IMR-90 (cell line): ENCODE data around the gene TESK2. TPM values are rescaled to one million over a fixed set of nuclear protein-coding genes. Genes with fewer than 3 reads are reported as not detected.

ENCODE experiments used
- ATAC-seq: fragments of 200-7000 bp; cut with Tn5 transposase; 2 replicates; pipeline ENCODE4 v1.9.1; 2020; ENCODE audit warnings: low read depth, mild to moderate bottlenecking, moderate library complexity
- BruUV-seq: library from RNA; stranded (reverse); fragments of 400-500 nt; replicated peaks from 2 replicates; lab custom pipeline; 2021; lab: Mats Ljungman, UMichigan
- CTCF ChIA-PET: fragments of 300-600 bp; formaldehyde crosslinking; extraction: SDS; loops from one replicate; lab custom pipeline; 2021; ENCODE audit warnings: antibody characterized with exemption; lab: Yijun Ruan, JAX
- POLR2A ChIA-PET: fragments of 300-600 bp; sonication (Branson Sonifier 250); formaldehyde crosslinking; loops from one replicate; lab custom pipeline; 2022; ENCODE audit warnings: antibody characterized with exemption; ENCODE audit not compliant: unreplicated experiment; lab: Charles Lee
- DNase-seq: peaks from one replicate; pipeline ENCODE4 v3.0.0; 2013
- H2AFZ ChIP-seq: replicated peaks from 2 replicates; pipeline ENCODE3; 2013; ENCODE audit warnings: low read length, mild to moderate bottlenecking; ENCODE audit not compliant: poor library complexity
- H2AK5ac ChIP-seq: 2 replicates; pipeline ENCODE4 v1.6.1; 2013; ENCODE audit warnings: low read depth, low read length, inconsistent platforms
- H2AK9ac ChIP-seq: replicated peaks from 2 replicates; pipeline ENCODE3; 2013; ENCODE audit warnings: mild to moderate bottlenecking, low read depth, low read length, moderate library complexity; ENCODE audit not compliant: poor library complexity
- H2BK120ac ChIP-seq: 2 replicates; pipeline ENCODE4 v1.6.1; 2013; ENCODE audit warnings: low read depth, low read length, inconsistent platforms
- H2BK15ac ChIP-seq: 3 replicates; pipeline ENCODE4 v1.6.1; 2013; ENCODE audit warnings: low read depth, low read length, inconsistent platforms
- H2BK20ac ChIP-seq: 2 replicates; pipeline ENCODE4 v1.6.1; 2013; ENCODE audit warnings: low read depth, mild to moderate bottlenecking, inconsistent platforms, low read length, moderate library complexity
- H2BK5ac ChIP-seq: 2 replicates; pipeline ENCODE4 v1.6.1; 2013; ENCODE audit warnings: mild to moderate bottlenecking, low read depth, low read length, inconsistent platforms; ENCODE audit not compliant: poor library complexity, severe bottlenecking
- H3K14ac ChIP-seq: replicated peaks from 2 replicates; pipeline ENCODE4 v1.6.1; 2013; ENCODE audit warnings: low read depth, low read length, inconsistent platforms
- H3K18ac ChIP-seq: 2 replicates; pipeline ENCODE4 v1.6.1; 2013; ENCODE audit warnings: low read depth, low read length, control low read depth
- H3K23ac ChIP-seq: 2 replicates; pipeline ENCODE4 v1.6.1; 2013; ENCODE audit warnings: low read depth, low read length, inconsistent platforms
- H3K27ac ChIP-seq: 2 replicates; pipeline ENCODE4 v1.5.1; 2013; ENCODE audit warnings: mild to moderate bottlenecking, control low read depth, low read length; ENCODE audit not compliant: insufficient read depth
- H3K27me3 ChIP-seq: 2 replicates; pipeline ENCODE4 v1.6.1; 2013; ENCODE audit warnings: low read length; ENCODE audit not compliant: control insufficient read depth, insufficient read depth
- H3K36me3 ChIP-seq: 2 replicates; pipeline ENCODE4 v1.6.1; 2013; ENCODE audit warnings: low read length, mixed read lengths; ENCODE audit not compliant: control insufficient read depth, insufficient read depth
- H3K4ac ChIP-seq: 2 replicates; pipeline ENCODE4 v1.6.1; 2013; ENCODE audit warnings: low read depth, low read length, inconsistent platforms
- H3K4me1 ChIP-seq: 2 replicates; pipeline ENCODE4 v1.6.1; 2013; ENCODE audit warnings: low read length, mixed read lengths; ENCODE audit not compliant: control insufficient read depth, insufficient read depth
- H3K4me2 ChIP-seq: 2 replicates; pipeline ENCODE4 v1.6.1; 2013; ENCODE audit warnings: low read depth, mild to moderate bottlenecking, control low read depth, low read length, moderate library complexity
- H3K4me3 ChIP-seq: 2 replicates; pipeline ENCODE4 v1.5.1; 2013; ENCODE audit warnings: low read depth, mild to moderate bottlenecking, control low read depth, low read length, moderate library complexity; ENCODE audit not compliant: insufficient read depth
- H3K56ac ChIP-seq: 2 replicates; pipeline ENCODE4 v1.6.1; 2013; ENCODE audit warnings: low read length, inconsistent platforms; ENCODE audit not compliant: insufficient read depth; ENCODE audit errors: extremely low read depth
- H3K79me1 ChIP-seq, 2 experiments: 2 replicates each; pipeline ENCODE4 v1.6.1; 2013; ENCODE audit warnings: low read length in 2 of 2, inconsistent platforms in 1 of 2, low read depth in 1 of 2
- H3K9ac ChIP-seq: 2 replicates; pipeline ENCODE4 v1.6.1; 2013; ENCODE audit warnings: low read depth, low read length, control low read depth
- H3K9me1 ChIP-seq: 2 replicates; pipeline ENCODE4 v1.6.1; 2013; ENCODE audit warnings: low read length, inconsistent platforms; ENCODE audit not compliant: insufficient read depth
- H3K9me3 ChIP-seq: 2 replicates; pipeline ENCODE4 v1.6.1; 2013; ENCODE audit warnings: low read length; ENCODE audit not compliant: control insufficient read depth, insufficient read depth
- H4K20me1 ChIP-seq: 2 replicates; pipeline ENCODE4 v1.6.1; 2013; ENCODE audit warnings: low read length, inconsistent platforms; ENCODE audit not compliant: insufficient read depth
- H4K5ac ChIP-seq: 2 replicates; pipeline ENCODE4 v1.6.1; 2013; ENCODE audit warnings: mild to moderate bottlenecking, low read depth, low read length, control low read depth
- H4K8ac ChIP-seq, 2 experiments: 2 replicates each; pipeline ENCODE4 v1.6.1; 2013; ENCODE audit warnings: low read depth in 2 of 2, low read length in 2 of 2, control low read depth in 1 of 2, inconsistent platforms in 1 of 2
- H4K91ac ChIP-seq: 2 replicates; pipeline ENCODE4 v1.6.1; 2013; ENCODE audit warnings: low read depth, low read length, inconsistent platforms; ENCODE audit not compliant: insufficient read depth
- BHLHE40 ChIP-seq: fragments of 150-350 bp; IDR thresholded peaks from 2 replicates; pipeline ENCODE4 v1.6.1; 2016; ENCODE audit warnings: mild to moderate bottlenecking, low read depth, low read length
- CEBPB ChIP-seq: IDR thresholded peaks from 2 replicates; pipeline ENCODE4 v1.6.1; 2012; ENCODE audit warnings: low read depth, low read length, improper control_type of control experiment
- CHD1 ChIP-seq: IDR thresholded peaks from 2 replicates; pipeline ENCODE4 v1.6.1; 2012; ENCODE audit warnings: low read depth, low read length, improper control_type of control experiment
- FOS ChIP-seq: fragments of 150-350 bp; IDR thresholded peaks from 2 replicates; pipeline ENCODE4 v1.6.1; 2016; ENCODE audit warnings: low read depth, low read length
- MAFK ChIP-seq: IDR thresholded peaks from 2 replicates; pipeline ENCODE4 v1.6.1; 2012; ENCODE audit warnings: low read depth, low read length, improper control_type of control experiment
- MAZ ChIP-seq: IDR thresholded peaks from 2 replicates; pipeline ENCODE4 v1.6.1; 2012; ENCODE audit warnings: low read depth, mild to moderate bottlenecking, low read length, improper control_type of control experiment, moderate library complexity, borderline replicate concordance
- MXI1 ChIP-seq: IDR thresholded peaks from 2 replicates; pipeline ENCODE4 v1.6.1; 2012; ENCODE audit warnings: low read depth, mild to moderate bottlenecking, low read length, moderate library complexity, borderline replicate concordance
- NFE2L2 ChIP-seq: fragments of 150-350 bp; IDR thresholded peaks from 2 replicates; pipeline ENCODE4 v1.6.1; 2016; ENCODE audit warnings: low read depth, mild to moderate bottlenecking, low read length
- POLR2A ChIP-seq: IDR thresholded peaks from 2 replicates; pipeline ENCODE4 v1.6.1; 2012; ENCODE audit warnings: mild to moderate bottlenecking, low read depth, low read length
- RAD21 ChIP-seq: IDR thresholded peaks from 2 replicates; pipeline ENCODE4 v1.6.1; 2012; ENCODE audit warnings: low read length, improper control_type of control experiment
- SMC3 ChIP-seq: fragments of 150-350 bp; IDR thresholded peaks from 2 replicates; pipeline ENCODE4 v1.6.1; 2016; ENCODE audit warnings: low read depth, mild to moderate bottlenecking, antibody characterized with exemption, low read length, moderate library complexity
- WGBS, 2 experiments: methylation state at CpG; one replicate each; pipeline versions ENCODE4 v1.1.5 to v1.1.7; 2013; ENCODE audit warnings: missing lambda C conversion rate in 2 of 2; ENCODE audit not compliant: insufficient read length in 1 of 2; ENCODE audit errors: extremely low coverage in 2 of 2; 5-methylcytosine and 5-hydroxymethylcytosine counted together
- dilution Hi-C: fragments of 300-500 bp; cut with HindIII; formaldehyde crosslinking; loops from one replicate; pipeline ENCODE4 v1.14.3; 2018; ENCODE audit warnings: low sequenced_read_pairs; ENCODE audit not compliant: unreplicated experiment
- in situ Hi-C: fragments of 300-500 bp; cut with MboI; formaldehyde crosslinking; loops from 3 replicates; pipeline ENCODE4 v1.14.3; 2019; ENCODE audit warnings: low sequenced_read_pairs, inconsistent platforms, mixed read lengths
- intact Hi-C: fragments of 100-400 bp; cut with micrococcal nuclease; formaldehyde crosslinking; loops from 2 replicates; pipeline ENCODE4 v1.10.0; 2022
- polyA plus RNA-seq, 3 experiments: library from polyadenylated mRNA; depleted of rRNA; stranded (reverse); fragments of >200 nt; gene quantifications; 2 replicates each; pipeline ENCODE4 v1.2.3, GENCODE V29; 2012; ENCODE audit warnings: low replicate concordance in 1 of 3
- total RNA-seq: library from RNA; depleted of rRNA; stranded (reverse); fragments of >200 nt; gene quantifications from 2 replicates; pipeline ENCODE4 v1.2.3, GENCODE V29; 2012
- TF ChIP-seq, protein P1 (sequence below): conservative IDR thresholded peaks from 2 replicates; pipeline ENCODE4 v1.5.1; 2012; ENCODE audit warnings: mild to moderate bottlenecking, low read depth, low read length, improper control_type of control experiment
- TF ChIP-seq, protein P2 (sequence below): fragments of 150-350 bp; IDR thresholded peaks from 2 replicates; pipeline ENCODE4 v1.6.1; 2017; ENCODE audit warnings: mild to moderate bottlenecking, antibody characterized with exemption, low read length, low read depth

TESK2 gene
- total and polyA plus RNA-seq, 2 of the 4 experiments (the other 2 are of a cell fraction): 0.90 to 1.3 TPM

DNA sequence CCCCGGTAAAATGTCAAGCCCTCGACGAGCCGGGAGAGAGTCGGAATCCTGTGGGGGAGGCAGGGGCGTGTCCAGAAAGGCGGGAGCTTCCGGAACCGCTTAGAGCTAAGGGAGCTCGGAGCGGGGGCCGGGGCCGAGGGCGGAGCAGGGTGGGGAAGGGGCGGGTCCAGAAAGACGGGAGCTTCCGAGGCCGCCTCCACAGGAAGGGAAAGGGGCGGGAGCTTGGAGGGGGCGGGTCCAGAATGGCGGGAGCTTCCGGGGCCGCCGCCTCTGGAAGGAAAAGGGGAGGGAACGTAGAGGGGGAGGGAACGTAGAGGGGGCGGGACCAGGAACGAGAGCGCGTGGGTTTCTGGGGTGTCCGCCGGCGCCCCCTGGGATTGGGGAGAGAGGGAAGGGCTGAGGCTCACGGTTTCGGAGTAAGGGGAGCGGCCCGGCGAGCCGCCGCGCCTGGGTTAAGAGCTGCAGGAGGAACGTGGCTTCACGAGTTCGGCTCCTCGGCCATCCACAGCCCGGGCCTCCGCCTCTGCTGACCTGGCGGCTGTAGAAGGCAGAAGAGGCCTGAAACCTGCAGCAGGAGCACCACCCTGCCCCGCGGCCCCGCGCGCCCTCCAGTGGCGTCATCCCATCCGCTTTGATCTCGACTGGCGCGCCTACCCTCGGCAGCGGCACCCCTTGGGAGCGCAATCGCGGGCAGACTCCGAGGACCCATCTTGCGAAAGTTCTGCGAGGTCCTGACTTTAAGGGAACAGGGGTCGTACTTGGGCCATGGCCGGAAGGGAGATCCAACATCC is 187.2 kb downstream of the TESK2 start:
- no peaks in the 10 kb centered on the region for H3K9me1 ChIP-seq
- no TSS peak for BruUV-seq
- peak; percentile 96 for ATAC-seq
- no peaks in the 10 kb centered on the region for H3K9me3 ChIP-seq
- H3K4me2 ChIP-seq: peak overlapping the region; percentile 94
- no peaks in the 10 kb centered on the region for H3K36me3 ChIP-seq
- dilution Hi-C loops (no loop called here), intact Hi-C loops (loop anchor here (2.0 to 10.0 kb wide), 6 partner anchors 96 to 586 kb away; partner anchors contain the start of genes BTBD19, DYNLT4, PLK3 and RNU5D-1), in situ Hi-C loops (loop anchor here (5.0 to 10.0 kb wide), 2 partner anchors 291 to 469 kb away; partner anchors contain the start of genes HECTD3 and UROD)
- H2AFZ ChIP-seq: peak overlapping the region; percentile 100
- peak overlapping the region; percentile 76 for H3K4me3 ChIP-seq
- peak overlapping the region; percentile 87 for H2AK9ac ChIP-seq
- peak overlapping the region; percentile 55; the same call in 1 of the 2 replicates for H2BK20ac ChIP-seq
- no peak overlapping the region for H2BK15ac ChIP-seq
- TF ChIP-seq, protein P1, sequence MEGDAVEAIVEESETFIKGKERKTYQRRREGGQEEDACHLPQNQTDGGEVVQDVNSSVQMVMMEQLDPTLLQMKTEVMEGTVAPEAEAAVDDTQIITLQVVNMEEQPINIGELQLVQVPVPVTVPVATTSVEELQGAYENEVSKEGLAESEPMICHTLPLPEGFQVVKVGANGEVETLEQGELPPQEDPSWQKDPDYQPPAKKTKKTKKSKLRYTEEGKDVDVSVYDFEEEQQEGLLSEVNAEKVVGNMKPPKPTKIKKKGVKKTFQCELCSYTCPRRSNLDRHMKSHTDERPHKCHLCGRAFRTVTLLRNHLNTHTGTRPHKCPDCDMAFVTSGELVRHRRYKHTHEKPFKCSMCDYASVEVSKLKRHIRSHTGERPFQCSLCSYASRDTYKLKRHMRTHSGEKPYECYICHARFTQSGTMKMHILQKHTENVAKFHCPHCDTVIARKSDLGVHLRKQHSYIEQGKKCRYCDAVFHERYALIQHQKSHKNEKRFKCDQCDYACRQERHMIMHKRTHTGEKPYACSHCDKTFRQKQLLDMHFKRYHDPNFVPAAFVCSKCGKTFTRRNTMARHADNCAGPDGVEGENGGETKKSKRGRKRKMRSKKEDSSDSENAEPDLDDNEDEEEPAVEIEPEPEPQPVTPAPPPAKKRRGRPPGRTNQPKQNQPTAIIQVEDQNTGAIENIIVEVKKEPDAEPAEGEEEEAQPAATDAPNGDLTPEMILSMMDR: peak; percentile 68
- TF ChIP-seq RAD21 (peak; percentile 72), POLR2A (peak; percentile 72), MAFK (no peak), CHD1 (no peak), FOS (no peak), SMC3 (peak; percentile 59), NFE2L2 (no peak), BHLHE40 (0 out of 2 replicates have a peak, but pooled peaks have one; percentile 16), MAZ (peak; percentile 90), MXI1 (peak; percentile 81; the same call in 1 of the 2 replicates), CEBPB (peak; percentile 71)
- TF ChIP-seq, protein P2, sequence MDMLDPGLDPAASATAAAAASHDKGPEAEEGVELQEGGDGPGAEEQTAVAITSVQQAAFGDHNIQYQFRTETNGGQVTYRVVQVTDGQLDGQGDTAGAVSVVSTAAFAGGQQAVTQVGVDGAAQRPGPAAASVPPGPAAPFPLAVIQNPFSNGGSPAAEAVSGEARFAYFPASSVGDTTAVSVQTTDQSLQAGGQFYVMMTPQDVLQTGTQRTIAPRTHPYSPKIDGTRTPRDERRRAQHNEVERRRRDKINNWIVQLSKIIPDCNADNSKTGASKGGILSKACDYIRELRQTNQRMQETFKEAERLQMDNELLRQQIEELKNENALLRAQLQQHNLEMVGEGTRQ: 0 out of 2 replicates have a peak, but pooled peaks have one; percentile 8
- peak overlapping the region; percentile 81 for H3K9ac ChIP-seq
- H3K56ac ChIP-seq: peak overlapping the region; percentile 83
- peaks cover 0 to 11% of the 10 kb centered on the region in 2 experiments; a peak in 2 of 4 replicates for H3K79me1 ChIP-seq
- no peaks in the 10 kb centered on the region for H3K27me3 ChIP-seq
- H3K4ac ChIP-seq: peak overlapping the region; percentile 99
- H2BK5ac ChIP-seq: peak overlapping the region; percentile 68
- WGBS, 2 experiments: 0% methylated on average over 39 of the region's 68 CpGs; no CpG with 5 or more reads in 1 of the 2 experiments
- ChIA-PET POLR2A (interaction anchor here (0.6 to 1.1 kb wide), 8 partner anchors 89 to 944 kb away, joined by 3 to 7 read pairs (median 4); partner anchors contain the start of genes HECTD3, PLK3 and UROD), CTCF (interaction anchor here (0.6 to 7.2 kb wide), 9 partner anchors 12 to 416 kb away, joined by 3 to 53 read pairs (median 4); partner anchors contain the start of gene UROD)
- H3K27ac ChIP-seq: peak overlapping the region; percentile 86
- H3K4me1 ChIP-seq: peaks cover 4% of the 10 kb centered on the region; the same call in 1 of the 2 replicates
- H4K91ac ChIP-seq: peak overlapping the region; percentile 84
- DNase-seq: peak; percentile 96
- peak overlapping the region; percentile 43 for H3K18ac ChIP-seq
- H4K8ac ChIP-seq: peak overlapping the region; percentile 97 to 98
- peak overlapping the region; percentile 99 for H3K23ac ChIP-seq
- peak overlapping the region; percentile 95 for H4K5ac ChIP-seq
- H3K14ac ChIP-seq: peak overlapping the region; percentile 99
- H2BK120ac ChIP-seq: peak overlapping the region; percentile 81; the same call in 1 of the 2 replicates
- H2AK5ac ChIP-seq: peak overlapping the region; percentile 93
- H4K20me1 ChIP-seq: no peaks in the 10 kb centered on the region
